Common myeloid progenitor, CD34-positive (primary cell): ENCODE measurements around the gene PPP4R3C. TPM values are rescaled to one million over a fixed set of nuclear protein-coding genes. Genes with fewer than 3 reads are reported as not detected.
"Not testable (repeated sequence)": the region's sequence is repeated elsewhere in the genome, so short reads cannot be mapped to it uniquely, and the experiment has no call there.

ENCODE experiments used
- CTCF ChIA-PET: fragments of 350-600 bp; sonication (Branson Sonifier 250); formaldehyde crosslinking; loops from one replicate; lab custom pipeline; 2021; ENCODE audit warnings: antibody characterized with exemption; lab: Charles Lee
- POLR2A ChIA-PET: fragments of 350-600 bp; sonication (Branson Sonifier 250); formaldehyde crosslinking; loops from one replicate; lab custom pipeline; 2021; ENCODE audit warnings: antibody characterized with exemption; lab: Charles Lee
- DNase-seq, 3 donors: peaks; one replicate each; pipeline versions ENCODE4 v3.0.0 to v3.0.0-alpha.2; 2013
- H3K27ac ChIP-seq, 2 experiments: 1 replicate in 1 of 2; 2 replicates in 1 of 2; pipeline ENCODE4 v1.7.0; 2013; ENCODE audit warnings: inconsistent platforms in 2 of 2, low read length in 2 of 2, mild to moderate bottlenecking in 2 of 2, low read depth in 1 of 2, moderate library complexity in 1 of 2; ENCODE audit not compliant: severe bottlenecking in 2 of 2, insufficient read depth in 1 of 2, poor library complexity in 1 of 2
- H3K27me3 ChIP-seq, 5 experiments: replicated peaks in 2 of 5; 1 replicate in 3 of 5; 2 replicates in 2 of 5; pipeline versions ENCODE4 v1.6.1 to v1.7.0; 2013; ENCODE audit warnings: low read length in 4 of 5, mild to moderate bottlenecking in 2 of 5, moderate library complexity in 2 of 5, inconsistent platforms in 1 of 5; ENCODE audit not compliant: insufficient read depth in 5 of 5, control insufficient read depth in 4 of 5
- H3K36me3 ChIP-seq, 4 experiments: 1 replicate in 2 of 4; 2 replicates in 2 of 4; pipeline versions ENCODE4 v1.6.1 to v1.7.0; 2013; ENCODE audit warnings: low read length in 3 of 4, control low read depth in 1 of 4, mild to moderate bottlenecking in 1 of 4; ENCODE audit not compliant: control insufficient read depth in 4 of 4, insufficient read depth in 4 of 4
- H3K4me1 ChIP-seq, 4 experiments: 1 replicate in 3 of 4; 2 replicates in 1 of 4; pipeline versions ENCODE4 v1.6.1 to v1.7.1; 2013; ENCODE audit warnings: low read length in 3 of 4, mild to moderate bottlenecking in 3 of 4, control low read depth in 1 of 4, inconsistent platforms in 1 of 4, moderate library complexity in 1 of 4; ENCODE audit not compliant: control insufficient read depth in 4 of 4, insufficient read depth in 4 of 4; ENCODE audit errors: control extremely low read depth in 1 of 4
- H3K4me3 ChIP-seq, 7 experiments: 1 replicate in 4 of 7; 2 replicates in 3 of 7; pipeline versions ENCODE4 v1.5.1 to v1.7.0; 2013; ENCODE audit warnings: mild to moderate bottlenecking in 7 of 7, low read length in 6 of 7, moderate library complexity in 6 of 7, inconsistent platforms in 2 of 7, low read depth in 2 of 7, control low read depth in 1 of 7; ENCODE audit not compliant: insufficient read depth in 4 of 7, control insufficient read depth in 1 of 7; ENCODE audit errors: extremely low read depth in 1 of 7
- H3K9me3 ChIP-seq, 5 experiments: 1 replicate in 4 of 5; 2 replicates in 1 of 5; pipeline versions ENCODE4 v1.6.1 to v1.7.1; 2013; ENCODE audit warnings: low read length in 4 of 5, mild to moderate bottlenecking in 2 of 5, inconsistent platforms in 1 of 5, low read depth in 1 of 5, moderate library complexity in 1 of 5; ENCODE audit not compliant: control insufficient read depth in 4 of 5, insufficient read depth in 2 of 5; ENCODE audit errors: control extremely low read depth in 1 of 5
- WGBS: methylation state at CpG from one replicate; pipeline ENCODE4 v1.1.5; 2013; ENCODE audit not compliant: insufficient coverage; 5-methylcytosine and 5-hydroxymethylcytosine counted together
- polyA plus RNA-seq: library from polyadenylated mRNA; unstranded; fragments of 120-200 nt; gene quantifications from one replicate; pipeline ENCODE4 v1.2.1, GENCODE V29; 2013

PPP4R3C gene
- not detected for polyA plus RNA-seq

DNA sequence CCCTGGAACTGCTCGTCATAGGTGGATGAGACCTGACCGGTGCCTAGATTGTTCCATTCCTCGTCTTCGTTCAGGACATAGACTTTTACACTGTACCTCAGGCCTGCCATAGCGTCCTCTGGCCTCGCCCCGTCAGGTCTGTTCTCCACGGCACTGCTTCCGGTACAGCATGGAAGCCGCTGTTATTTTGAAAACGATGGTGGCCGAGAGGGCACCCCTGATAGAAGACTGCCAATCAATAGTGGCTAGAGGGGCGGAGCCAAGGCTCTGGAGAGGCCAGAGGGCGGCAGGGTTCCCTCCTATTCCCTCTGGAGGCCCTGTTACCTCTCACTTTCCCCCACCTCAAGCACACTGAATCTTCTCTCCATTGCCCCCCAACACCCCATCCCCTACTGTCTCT lies at the start of gene PPP4R3C:
Gene PPP4R3C, minus strand, starts transcription at position 155 of the 400 bp plus-strand sequence. Its CDS starts 45 bp downstream, at position 110.
- POLR2A ChIA-PET: no interaction called here
- H3K36me3 ChIP-seq: no peaks in the 10 kb centered on the region
- no peak within 1 kb of the TSS for H3K27ac ChIP-seq
- no peaks in the 10 kb centered on the region for H3K4me1 ChIP-seq
- no peaks in the 10 kb centered on the region for H3K27me3 ChIP-seq
- H3K4me3 ChIP-seq: no peak within 1 kb of the TSS
- DNase-seq: no peak
- CTCF ChIA-PET: no interaction called here
- 89% methylated on average over 14 of the region's 14 CpGs for WGBS
- no peaks in the 10 kb centered on the region for H3K9me3 ChIP-seq

DNA sequence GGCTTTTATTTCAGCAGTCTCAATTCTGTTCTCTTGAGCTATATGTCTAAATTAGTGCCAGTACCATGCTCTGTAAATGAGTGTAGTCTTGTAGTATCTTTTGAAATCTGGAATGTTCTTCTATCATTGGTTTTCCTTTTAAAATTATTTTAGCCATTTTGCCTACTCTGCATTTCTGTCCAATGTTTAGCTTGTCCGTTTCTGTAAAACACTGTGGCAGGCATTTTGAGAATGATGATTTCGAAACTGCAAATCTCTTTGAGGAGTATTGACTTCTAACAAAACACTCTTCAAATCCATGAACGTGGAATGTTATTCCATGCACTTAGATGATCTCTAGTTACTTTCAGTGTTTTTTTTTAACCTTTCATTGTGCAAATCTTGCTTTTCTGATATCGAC lies 28.3 kb upstream of the PPP4R3C start:
- no peak for DNase-seq
- ChIA-PET CTCF (no interaction called here), POLR2A (no interaction called here)
- H3K36me3 ChIP-seq: no peaks in the 10 kb centered on the region
- H3K4me1 ChIP-seq: no peaks in the 10 kb centered on the region
- no peak overlapping the region for H3K4me3 ChIP-seq
- WGBS: 64% methylated on average over 2 of the region's 4 CpGs
- no peaks in the 10 kb centered on the region for H3K27me3 ChIP-seq
- no peak overlapping the region for H3K27ac ChIP-seq
- no peaks in the 10 kb centered on the region for H3K9me3 ChIP-seq

DNA sequence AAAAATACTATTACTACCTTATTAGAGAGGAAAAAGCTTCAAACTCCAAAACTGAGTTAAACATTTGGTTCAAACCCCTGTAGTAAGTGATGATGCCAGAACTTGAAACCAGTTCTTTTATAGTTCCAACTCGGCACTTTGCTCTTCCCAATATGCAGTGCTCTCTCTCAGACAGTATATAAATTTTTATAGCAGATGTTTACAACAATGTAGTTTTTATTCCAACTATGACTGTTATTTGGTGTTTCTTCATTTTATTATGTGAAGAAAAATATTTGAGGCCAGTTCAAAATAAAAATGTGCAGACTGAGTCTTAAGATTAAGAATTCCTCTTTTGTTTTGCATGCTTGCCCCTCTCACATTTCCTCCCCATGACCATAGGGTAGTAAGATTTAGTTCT lies 2.9 kb upstream of the PPP4R3C start:
- CTCF ChIA-PET: no interaction called here
- WGBS: no CpG with 5 or more reads among the region's 1 CpG
- POLR2A ChIA-PET: no interaction called here

GRCh38 chrX:27465036-27465435 lies 1.9 kb upstream of the PPP4R3C start:
- ChIA-PET POLR2A (no interaction called here), CTCF (no interaction called here)
- Histone ChIP-seq H3K27ac (no peak overlapping the region), H3K36me3 (no peaks in the 10 kb centered on the region), H3K27me3 (no peaks in the 10 kb centered on the region), H3K4me1 (no peaks in the 10 kb centered on the region), H3K9me3 (no peaks in the 10 kb centered on the region), H3K4me3 (no peak overlapping the region)
- no peak for DNase-seq

More for the DNA sequence above, 2.9 kb upstream of the PPP4R3C start:
- DNase-seq: no peak
- no peaks in the 10 kb centered on the region for H3K4me1 ChIP-seq
- no peaks in the 10 kb centered on the region for H3K36me3 ChIP-seq
- no peak overlapping the region for H3K27ac ChIP-seq
- no peaks in the 10 kb centered on the region for H3K9me3 ChIP-seq
- no peak overlapping the region for H3K4me3 ChIP-seq
- H3K27me3 ChIP-seq: no peaks in the 10 kb centered on the region

- DNase-seq, H3K27ac ChIP-seq, H3K9me3 ChIP-seq, POLR2A ChIA-PET, CTCF ChIA-PET, H3K4me1 ChIP-seq, H3K4me3 ChIP-seq, H3K36me3 ChIP-seq, H3K27me3 ChIP-seq: not testable (repeated sequence)
- WGBS: no CpG with 5 or more reads among the region's 5 CpGs
Observed at GRCh38 chrX:27459129-27459528, 4.0 kb downstream of the PPP4R3C start.

DNA sequence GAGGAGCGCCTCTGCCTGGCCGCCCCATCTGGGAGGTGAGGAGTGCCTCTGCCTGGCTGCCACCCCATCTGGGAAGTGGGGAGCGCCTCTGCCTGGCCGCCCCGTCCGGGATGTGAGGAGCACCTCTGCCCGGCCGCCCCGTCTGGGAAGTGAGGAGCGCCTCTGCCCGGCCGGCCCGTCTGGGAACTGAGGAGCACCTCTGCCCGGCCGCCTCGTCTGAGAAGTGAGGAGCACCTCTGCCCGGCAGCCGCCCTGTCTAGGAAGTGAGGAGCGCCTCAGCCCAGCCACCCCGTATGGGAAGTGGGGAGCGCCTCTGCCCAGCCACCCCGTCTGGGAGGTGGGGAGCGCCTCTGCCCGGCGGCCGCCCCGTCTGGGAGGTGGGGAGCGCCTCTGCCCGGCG lies 4.6 kb downstream of the PPP4R3C start:
- H3K27me3 ChIP-seq, DNase-seq, POLR2A ChIA-PET, CTCF ChIA-PET, H3K9me3 ChIP-seq, H3K4me3 ChIP-seq, H3K4me1 ChIP-seq, H3K36me3 ChIP-seq, H3K27ac ChIP-seq: not testable (repeated sequence)
- 91% methylated on average over 23 of the region's 30 CpGs for WGBS

DNA sequence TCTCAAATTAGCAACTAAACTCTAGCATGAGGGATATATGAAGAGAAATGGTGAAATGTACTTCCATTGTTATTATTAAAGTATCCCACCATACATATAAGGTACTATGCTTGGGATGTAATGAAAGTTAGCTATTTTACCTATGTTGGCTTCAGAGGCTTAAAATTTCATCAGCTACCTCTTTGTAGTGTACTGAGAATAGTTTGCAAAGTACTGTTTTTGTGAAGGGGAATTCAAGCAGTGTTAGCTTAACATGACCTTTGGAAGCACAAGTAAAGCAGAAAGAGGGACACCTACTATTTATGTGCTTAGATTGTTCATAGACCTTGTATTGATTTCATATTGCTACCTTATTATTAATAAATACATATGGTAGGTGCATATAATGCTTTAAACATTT lies 11.8 kb downstream of the PPP4R3C start:
- no peak for DNase-seq
- Histone ChIP-seq H3K27me3 (no peaks in the 10 kb centered on the region), H3K36me3 (no peaks in the 10 kb centered on the region), H3K9me3 (no peaks in the 10 kb centered on the region), H3K27ac (no peak overlapping the region), H3K4me3 (no peak overlapping the region), H3K4me1 (no peaks in the 10 kb centered on the region)
- POLR2A ChIA-PET: no interaction called here
- CTCF ChIA-PET: no interaction called here
